Trophoblast cell (in vitro differentiated cells and primary cell): ENCODE measurements around the gene OMP.

Experiments
- DNase-seq, 2 donors: peaks; one replicate each; pipeline ENCODE4 v3.0.0-alpha.2; 2016
- H2AFZ ChIP-seq: 2 replicates; pipeline ENCODE4 v1.6.1; 2013; ENCODE audit warnings: low read length, moderate library complexity, mild to moderate bottlenecking; ENCODE audit not compliant: insufficient read depth, poor library complexity
- H2AK5ac ChIP-seq: 2 replicates; pipeline ENCODE4 v1.6.1; 2013; ENCODE audit warnings: mild to moderate bottlenecking, low read length
- H2BK120ac ChIP-seq: 2 replicates; pipeline ENCODE4 v1.6.1; 2013; ENCODE audit warnings: low read length, mild to moderate bottlenecking, moderate library complexity; ENCODE audit not compliant: insufficient read depth, poor library complexity
- H2BK12ac ChIP-seq: 2 replicates; pipeline ENCODE4 v1.6.1; 2013; ENCODE audit warnings: mild to moderate bottlenecking, low read length, moderate library complexity
- H2BK5ac ChIP-seq: 2 replicates; pipeline ENCODE4 v1.6.1; 2013; ENCODE audit warnings: low read length, low read depth, moderate library complexity, mild to moderate bottlenecking; ENCODE audit not compliant: poor library complexity
- H3K14ac ChIP-seq: 2 replicates; pipeline ENCODE4 v1.6.1; 2013; ENCODE audit warnings: mild to moderate bottlenecking, low read length
- H3K18ac ChIP-seq: 2 replicates; pipeline ENCODE4 v1.6.1; 2013; ENCODE audit warnings: mild to moderate bottlenecking, low read length
- H3K23ac ChIP-seq: 2 replicates; pipeline ENCODE4 v1.6.1; 2013; ENCODE audit warnings: low read length
- H3K27ac ChIP-seq: 2 replicates; pipeline ENCODE4 v1.5.1; 2013; ENCODE audit warnings: low read depth, mild to moderate bottlenecking, inconsistent platforms, low read length, moderate library complexity
- H3K27me3 ChIP-seq: 2 replicates; pipeline ENCODE4 v1.6.1; 2013; ENCODE audit warnings: inconsistent platforms, mild to moderate bottlenecking, low read length, moderate library complexity; ENCODE audit not compliant: insufficient read depth
- H3K36me3 ChIP-seq, 2 experiments: 1 replicate in 1 of 2; 2 replicates in 1 of 2; pipeline ENCODE4 v1.6.1; 2013; ENCODE audit warnings: low read length in 2 of 2, mild to moderate bottlenecking in 2 of 2, moderate library complexity in 1 of 2; ENCODE audit not compliant: insufficient read depth in 2 of 2, control insufficient read depth in 1 of 2
- H3K4ac ChIP-seq: 2 replicates; pipeline ENCODE4 v1.6.1; 2013; ENCODE audit warnings: low read depth, mild to moderate bottlenecking, low read length, moderate library complexity
- H3K4me1 ChIP-seq, 2 experiments: 1 replicate in 1 of 2; 2 replicates in 1 of 2; pipeline ENCODE4 v1.6.1; 2013; ENCODE audit warnings: low read length in 2 of 2, mild to moderate bottlenecking in 2 of 2, moderate library complexity in 1 of 2; ENCODE audit not compliant: insufficient read depth in 2 of 2, control insufficient read depth in 1 of 2
- H3K4me2 ChIP-seq: 2 replicates; pipeline ENCODE4 v1.6.1; 2013; ENCODE audit warnings: inconsistent platforms, mild to moderate bottlenecking, low read length, moderate library complexity
- H3K4me3 ChIP-seq: 2 replicates; pipeline ENCODE4 v1.5.1; 2013; ENCODE audit warnings: mild to moderate bottlenecking, low read depth, low read length, inconsistent platforms
- H3K79me1 ChIP-seq: one replicate; pipeline ENCODE4 v1.6.1; 2013; ENCODE audit warnings: low read length
- H3K79me2 ChIP-seq: 2 replicates; pipeline ENCODE4 v1.6.1; 2013; ENCODE audit warnings: low read length, mild to moderate bottlenecking; ENCODE audit not compliant: control insufficient read depth, insufficient read depth, poor library complexity
- H3K9ac ChIP-seq: 2 replicates; pipeline ENCODE4 v1.6.1; 2013; ENCODE audit warnings: mild to moderate bottlenecking, low read length
- H3K9me3 ChIP-seq: 2 replicates; pipeline ENCODE4 v1.6.1; 2013; ENCODE audit warnings: low read depth, mild to moderate bottlenecking, control low read depth, inconsistent platforms, low read length; ENCODE audit not compliant: insufficient read depth
- H4K12ac ChIP-seq: 2 replicates; pipeline ENCODE4 v1.6.1; 2013; ENCODE audit warnings: low read depth, mild to moderate bottlenecking, low read length, moderate library complexity
- H4K8ac ChIP-seq: 2 replicates; pipeline ENCODE4 v1.6.1; 2013; ENCODE audit warnings: low read depth, mild to moderate bottlenecking, low read length, moderate library complexity
- H4K91ac ChIP-seq: one replicate; pipeline ENCODE4 v1.6.1; 2013; ENCODE audit warnings: low read depth, mild to moderate bottlenecking, low read length, moderate library complexity
- WGBS: extraction: QIAGEN DNeasy Blood & Tissue Kit; methylation state at CpG from one replicate; pipeline ENCODE4 v1.1.7; 2013; ENCODE audit warnings: missing lambda C conversion rate; ENCODE audit not compliant: insufficient read length, insufficient coverage; ENCODE audit errors: extremely low coverage; 5-methylcytosine and 5-hydroxymethylcytosine counted together

The OMP gene

DNA sequence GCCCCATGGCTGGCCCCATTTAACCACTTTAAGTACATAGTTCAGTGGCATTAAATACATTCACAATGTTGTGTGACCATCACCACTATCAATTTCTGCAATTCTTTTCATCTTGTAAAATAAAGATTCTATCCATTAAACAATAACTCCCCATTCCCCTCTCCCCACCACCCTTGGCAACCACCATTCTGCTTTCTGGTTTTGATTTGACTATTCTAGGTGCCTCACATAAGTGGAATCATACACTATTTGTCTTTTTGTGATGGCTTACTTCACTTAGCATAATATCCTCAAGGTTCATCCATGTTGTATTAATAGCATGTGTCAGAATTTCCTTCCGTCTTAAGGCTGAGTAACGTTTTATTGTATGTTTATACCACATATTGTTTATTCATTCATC, 32.4 kb downstream of the OMP start:
- no peaks in the 10 kb centered on the region for H3K79me2 ChIP-seq
- H3K79me1 ChIP-seq: no peaks in the 10 kb centered on the region
- no peak overlapping the region for H4K91ac ChIP-seq
- no peak overlapping the region for H3K14ac ChIP-seq
- no peak overlapping the region for H4K12ac ChIP-seq
- no peak overlapping the region for H2AFZ ChIP-seq
- no peak overlapping the region for H3K18ac ChIP-seq
- H3K4me1 ChIP-seq: peaks cover 1 to 3% of the 10 kb centered on the region in 2 experiments
- H3K27ac ChIP-seq: no peak overlapping the region
- no peaks in the 10 kb centered on the region for H3K9me3 ChIP-seq
- H2BK5ac ChIP-seq: no peak overlapping the region
- DNase-seq: no peak
- H2AK5ac ChIP-seq: no peak overlapping the region
- no peak overlapping the region for H3K4ac ChIP-seq
- no peak overlapping the region for H3K23ac ChIP-seq
- no peak overlapping the region for H4K8ac ChIP-seq
- no peak overlapping the region for H3K4me3 ChIP-seq
- no peak overlapping the region for H2BK12ac ChIP-seq
- H3K9ac ChIP-seq: no peak overlapping the region
- H2BK120ac ChIP-seq: no peak overlapping the region
- no peak overlapping the region for H3K4me2 ChIP-seq
- H3K27me3 ChIP-seq: no peaks in the 10 kb centered on the region
- no peaks in the 10 kb centered on the region for H3K36me3 ChIP-seq
- WGBS: no CpG with 5 or more reads among the region's 2 CpGs

DNA sequence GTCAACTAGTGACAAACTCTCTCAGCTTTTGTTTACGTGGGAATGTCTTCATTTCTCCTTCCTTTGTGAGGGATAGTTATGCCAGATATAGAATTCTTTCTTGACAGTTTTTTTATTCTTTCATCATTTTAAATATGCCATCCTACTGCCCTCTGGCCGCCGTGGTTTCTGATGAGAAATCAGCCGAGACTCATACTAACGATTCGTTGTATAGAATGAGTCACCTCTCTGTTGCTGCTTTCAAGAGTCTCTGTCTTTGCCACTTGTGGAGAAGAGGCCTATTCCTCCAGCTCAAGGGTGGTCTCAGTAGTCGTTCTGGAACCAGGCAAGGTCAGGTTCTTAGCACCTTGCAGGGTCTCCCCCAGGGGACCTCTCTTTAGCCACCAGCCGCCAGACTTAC, 33.4 kb downstream of the OMP start:
- H2AFZ ChIP-seq: no peak overlapping the region
- H3K9me3 ChIP-seq: no peaks in the 10 kb centered on the region
- no peaks in the 10 kb centered on the region for H3K27me3 ChIP-seq
- no peak overlapping the region for H2BK120ac ChIP-seq
- no peak overlapping the region for H4K91ac ChIP-seq
- H3K4me2 ChIP-seq: no peak overlapping the region
- H3K4ac ChIP-seq: no peak overlapping the region
- H3K79me1 ChIP-seq: peaks cover 4% of the 10 kb centered on the region
- no peak overlapping the region for H2BK12ac ChIP-seq
- H3K4me1 ChIP-seq: peaks cover 6 to 8% of the 10 kb centered on the region in 2 experiments
- no peak overlapping the region for H3K23ac ChIP-seq
- no CpG with 5 or more reads among the region's 8 CpGs for WGBS
- DNase-seq: no peak
- no peak overlapping the region for H4K8ac ChIP-seq
- H3K14ac ChIP-seq: no peak overlapping the region
- H3K36me3 ChIP-seq: no peaks in the 10 kb centered on the region
- no peak overlapping the region for H4K12ac ChIP-seq
- H3K79me2 ChIP-seq: no peaks in the 10 kb centered on the region
- no peak overlapping the region for H3K4me3 ChIP-seq
- H2BK5ac ChIP-seq: no peak overlapping the region
- no peak overlapping the region for H3K18ac ChIP-seq
- H2AK5ac ChIP-seq: no peak overlapping the region
- no peak overlapping the region for H3K27ac ChIP-seq
- no peak overlapping the region for H3K9ac ChIP-seq

DNA sequence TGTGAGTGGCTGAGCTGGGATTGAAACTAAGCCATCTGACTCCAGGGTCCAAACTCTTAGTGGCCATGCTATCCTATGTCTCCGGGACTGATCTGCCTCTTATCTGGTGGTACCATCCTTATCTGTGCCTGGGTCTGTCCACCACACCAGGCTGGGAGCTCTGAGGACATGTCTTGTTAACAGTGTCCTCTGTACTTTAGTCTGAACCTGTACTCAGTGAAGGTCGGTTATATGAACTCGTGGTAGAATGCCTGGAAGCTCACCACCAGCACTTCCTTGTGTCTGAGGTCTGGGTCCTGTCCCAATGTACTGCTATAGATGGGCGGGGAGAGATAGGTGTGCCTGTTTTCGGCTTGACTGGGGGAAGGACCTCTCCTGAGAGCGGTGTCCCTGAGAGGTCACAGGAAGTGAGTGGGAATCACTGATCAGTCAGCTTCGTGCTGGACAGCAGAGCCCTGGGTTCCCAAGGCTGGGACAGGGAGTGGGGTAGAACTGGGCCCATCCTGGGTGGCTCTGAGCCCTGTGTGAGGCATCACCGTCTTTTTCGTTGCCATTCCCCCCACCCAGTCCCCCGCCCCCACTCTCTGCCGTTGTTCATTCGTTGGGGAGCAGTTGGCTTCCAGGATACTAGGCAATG, 34.3 kb downstream of the OMP start:
- Histone ChIP-seq H3K9me3 (peaks cover 2% of the 10 kb centered on the region), H3K79me2 (no peaks in the 10 kb centered on the region), H4K8ac (no peak overlapping the region), H3K4me1 (peaks cover 6 to 13% of the 10 kb centered on the region in 2 experiments), H3K23ac (no peak overlapping the region), H3K36me3 (no peaks in the 10 kb centered on the region), H2BK5ac (no peak overlapping the region), H4K91ac (no peak overlapping the region), H3K79me1 (peaks cover 6% of the 10 kb centered on the region), H4K12ac (no peak overlapping the region), H3K14ac (no peak overlapping the region), H3K27ac (no peak overlapping the region), H3K18ac (no peak overlapping the region), H3K4me3 (no peak overlapping the region), H2AFZ (no peak overlapping the region), H3K27me3 (no peaks in the 10 kb centered on the region), H3K9ac (no peak overlapping the region), H3K4me2 (no peak overlapping the region), H2BK12ac (no peak overlapping the region), H2AK5ac (no peak overlapping the region), H3K4ac (no peak overlapping the region), H2BK120ac (no peak overlapping the region)
- no peak for DNase-seq
- WGBS: no CpG with 5 or more reads among the region's 12 CpGs

DNA sequence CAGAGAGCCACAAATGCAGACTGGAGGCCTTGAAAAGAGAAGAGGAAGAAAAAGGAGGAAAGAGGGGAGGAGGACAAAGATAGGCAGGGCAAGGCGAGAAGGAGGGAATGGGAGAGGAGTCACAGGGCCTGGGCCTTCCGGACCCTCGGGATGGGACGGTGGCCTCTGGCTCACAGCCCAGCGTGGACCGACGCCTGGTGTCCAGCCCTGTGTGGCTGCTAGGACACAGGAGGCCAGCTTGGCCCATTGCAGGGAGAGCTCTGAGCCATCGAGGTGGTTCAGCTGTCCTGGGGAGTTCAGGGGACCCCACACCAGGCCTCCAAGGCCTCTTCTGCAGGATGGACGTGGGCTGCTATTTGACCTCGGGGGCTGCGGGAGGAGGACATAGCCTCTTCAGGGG, 34.8 kb downstream of the OMP start:
- WGBS: no CpG with 5 or more reads among the region's 11 CpGs
- H2BK5ac ChIP-seq: no peak overlapping the region

More for the DNA sequence above, 34.8 kb downstream of the OMP start:
- no peaks in the 10 kb centered on the region for H3K79me2 ChIP-seq
- no peak overlapping the region for H3K4ac ChIP-seq
- H4K12ac ChIP-seq: no peak overlapping the region
- no peak overlapping the region for H2BK120ac ChIP-seq
- H4K8ac ChIP-seq: no peak overlapping the region
- peaks cover 2% of the 10 kb centered on the region for H3K9me3 ChIP-seq
- DNase-seq: no peak
- H3K4me3 ChIP-seq: no peak overlapping the region
- H3K79me1 ChIP-seq: peaks cover 6% of the 10 kb centered on the region
- no peak overlapping the region for H3K4me2 ChIP-seq
- no peak overlapping the region for H3K14ac ChIP-seq
- H2BK12ac ChIP-seq: no peak overlapping the region
- H3K36me3 ChIP-seq: no peaks in the 10 kb centered on the region
- no peak overlapping the region for H4K91ac ChIP-seq
- H3K27ac ChIP-seq: no peak overlapping the region
- H2AFZ ChIP-seq: no peak overlapping the region
- H3K18ac ChIP-seq: no peak overlapping the region
- no peak overlapping the region for H3K23ac ChIP-seq
- no peak overlapping the region for H3K9ac ChIP-seq
- H2AK5ac ChIP-seq: no peak overlapping the region
- H3K4me1 ChIP-seq: peaks cover 11 to 18% of the 10 kb centered on the region in 2 experiments
- no peaks in the 10 kb centered on the region for H3K27me3 ChIP-seq
